Sigmoid colon (tissue), 7 donors: ENCODE results near the gene GPR39. TPM values are rescaled to one million over a fixed set of nuclear protein-coding genes. Genes with fewer than 3 reads are reported as not detected.

Experiments used
- DNase-seq: peaks from one replicate; pipeline ENCODE4 v3.0.0-alpha.2; 2019
- H3K27ac ChIP-seq, 4 donors: fragments of 200-600 bp; sonication (generic); one replicate each; pipeline ENCODE4 v1.5.1; 2016 to 2019; ENCODE audit warnings: mild to moderate bottlenecking in 1 of 4
- H3K27me3 ChIP-seq, 3 donors: fragments of 200-600 bp; sonication (generic); one replicate each; pipeline ENCODE4 v1.5.1; 2019; ENCODE audit warnings: mild to moderate bottlenecking in 1 of 3
- H3K36me3 ChIP-seq, 4 donors: fragments of 200-600 bp; sonication (generic); one replicate each; pipeline ENCODE4 v1.5.1; 2016 to 2019
- H3K4me1 ChIP-seq, 4 donors: fragments of 200-600 bp; sonication (generic); one replicate each; pipeline ENCODE4 v1.5.1; 2017 to 2019
- H3K4me3 ChIP-seq, 4 donors: fragments of 200-600 bp; sonication (generic); one replicate each; pipeline ENCODE4 v1.5.1; 2017 to 2019; ENCODE audit warnings: mild to moderate bottlenecking in 2 of 4, moderate library complexity in 1 of 4
- H3K9me3 ChIP-seq, 4 donors: fragments of 200-600 bp in 3 of 4; sonication (generic) in 3 of 4; one replicate each; pipeline versions ENCODE4 v1.5.1 to v1.6.1; 2013 to 2019
- CTCF ChIP-seq, 4 experiments: fragments of 450-650 bp in 3 of 4; fragments of 200-600 bp in 1 of 4; IDR thresholded peaks; one replicate each; pipeline ENCODE4 v1.5.1; 2016 to 2019; ENCODE audit warnings: antibody characterized with exemption in 4 of 4, mild to moderate bottlenecking in 3 of 4, moderate library complexity in 2 of 4
- EP300 ChIP-seq, 4 donors: sonication (generic); formaldehyde crosslinking; IDR thresholded peaks; one replicate each; pipeline ENCODE4 v1.6.1; 2017; ENCODE audit warnings: antibody characterized with exemption in 4 of 4
- POLR2A ChIP-seq, 2 donors: fragments of 450-650 bp; IDR thresholded peaks; one replicate each; pipeline ENCODE4 v1.6.1; 2016; ENCODE audit warnings: antibody characterized with exemption in 2 of 2, mild to moderate bottlenecking in 2 of 2, moderate library complexity in 2 of 2
- POLR2AphosphoS5 ChIP-seq, 4 donors: sonication (generic); formaldehyde crosslinking; IDR thresholded peaks; one replicate each; pipeline ENCODE4 v1.6.1; 2017; ENCODE audit warnings: antibody characterized with exemption in 4 of 4
- WGBS, 2 donors: extraction: QIAGEN DNeasy Blood & Tissue Kit; methylation state at CpG; one replicate each; pipeline ENCODE4 v1.1.7; 2013; 5-methylcytosine and 5-hydroxymethylcytosine counted together
- intact Hi-C: fragments of 100-400 bp; cut with DNase I; formaldehyde crosslinking; loops from one replicate; pipeline ENCODE4 v1.15.1; 2023
- polyA plus RNA-seq, 3 donors: library from polyadenylated mRNA; stranded (reverse); fragments of 200-250 nt; gene quantifications; one replicate each; pipeline ENCODE4 v1.2.3, GENCODE V29; 2013
- total RNA-seq, 4 donors: library from RNA; depleted of rRNA; stranded (reverse); fragments of >200 nt; gene quantifications; one replicate each; pipeline ENCODE4 v1.1.0, GENCODE V29; 2016
- donor health status: healthy with polysubstance abuse.
- donor health status: Bipolar disorder and iron deficiency.
- donor health status: healthy.

Gene GPR39
- total and polyA plus RNA-seq, 7 donors = 0.28 to 7.7 (median 1.6) TPM; not detected in 1

- no peaks in the 10 kb centered on the region for H3K36me3 ChIP-seq
- no peaks in the 10 kb centered on the region for H3K27me3 ChIP-seq
- TF ChIP-seq EP300 (IDR thresholded peaks at IDR 0.05) (no peak), POLR2AphosphoS5 (IDR thresholded peaks at IDR 0.05) (no peak), POLR2A (IDR thresholded peaks at IDR 0.05) (no peak), CTCF (IDR thresholded peaks at IDR 0.05) (no peak)
- H3K4me3 ChIP-seq = no peak overlapping the region
- H3K27ac ChIP-seq = no peak overlapping the region
- intact Hi-C loops = no loop called here
- H3K4me1 ChIP-seq = no peaks in the 10 kb centered on the region
- no peaks in the 10 kb centered on the region for H3K9me3 ChIP-seq
- no peak for DNase-seq
- WGBS, 2 donors = 61 to 67% methylated on average over 7 of the region's 7 CpGs
Observed at GRCh38 chr2:132656266-132656975, 239.8 kb downstream of the GPR39 start.

- H3K36me3 ChIP-seq = no peaks in the 10 kb centered on the region
- H3K27ac ChIP-seq = no peak overlapping the region
- no peaks in the 10 kb centered on the region for H3K9me3 ChIP-seq
- no peak for DNase-seq
- intact Hi-C loops = no loop called here
- TF ChIP-seq CTCF (IDR thresholded peaks at IDR 0.05) (no peak), POLR2AphosphoS5 (IDR thresholded peaks at IDR 0.05) (no peak), EP300 (IDR thresholded peaks at IDR 0.05) (no peak), POLR2A (IDR thresholded peaks at IDR 0.05) (no peak)
- no peaks in the 10 kb centered on the region for H3K4me1 ChIP-seq
- H3K4me3 ChIP-seq = no peak overlapping the region
- no peaks in the 10 kb centered on the region for H3K27me3 ChIP-seq
- 90 to 94% methylated on average over 3 of the region's 3 CpGs for WGBS, 2 donors
Observed at GRCh38 chr2:132659331-132659730, 242.7 kb downstream of the GPR39 start.

GRCh38 chr2:132662732-132663131, 246.1 kb downstream of the GPR39 start:
- Histone ChIP-seq H3K4me1 (no peaks in the 10 kb centered on the region), H3K27me3 (peaks cover 0 to 5% (median 0%) of the 10 kb centered on the region in 3 donors), H3K4me3 (no peak overlapping the region), H3K9me3 (no peaks in the 10 kb centered on the region), H3K27ac (no peak overlapping the region), H3K36me3 (no peaks in the 10 kb centered on the region)
- 57 to 59% methylated on average over 3 of the region's 3 CpGs for WGBS, 2 donors
- intact Hi-C loops = no loop called here
- DNase-seq = no peak
- no peak for TF ChIP-seq POLR2A (IDR thresholded peaks at IDR 0.05)
- no peak for TF ChIP-seq POLR2AphosphoS5 (IDR thresholded peaks at IDR 0.05)
- no peak for TF ChIP-seq CTCF (IDR thresholded peaks at IDR 0.05)

- H3K4me1 ChIP-seq = peaks cover 0 to 11% (median 6%) of the 10 kb centered on the region in 4 donors
- H3K36me3 ChIP-seq = no peaks in the 10 kb centered on the region
- intact Hi-C loops = no loop called here
- no peak overlapping the region for H3K4me3 ChIP-seq
- no peak for DNase-seq
- peaks cover 5 to 18% (median 10%) of the 10 kb centered on the region in 3 donors for H3K27me3 ChIP-seq
- H3K27ac ChIP-seq = no peak overlapping the region
- TF ChIP-seq CTCF (IDR thresholded peaks at IDR 0.05) (no peak), POLR2A (IDR thresholded peaks at IDR 0.05) (no peak), POLR2AphosphoS5 (IDR thresholded peaks at IDR 0.05) (no peak), EP300 (IDR thresholded peaks at IDR 0.05) (no peak)
- H3K9me3 ChIP-seq = no peaks in the 10 kb centered on the region
- WGBS, 2 donors = 49 to 84% methylated on average over 2 of the region's 2 CpGs
Observed at GRCh38 chr2:132664096-132664495, 247.5 kb downstream of the GPR39 start.
